ENCODE measurements around the gene SLC9A7.

Gene SLC9A7

GRCh38 chrX:46643636-46644035, 115.3 kb downstream of the SLC9A7 start:
- Histone ChIP-seq H3K27ac (ENCODE audit: extremely low read depth, low read depth, low read length) (no peak overlapping the region), H3K36me3 (ENCODE audit: control insufficient read depth in 2 of 2, insufficient read depth in 1 of 2, low read length in 2 of 2) (peaks cover 0 to 18% of the 10 kb centered on the region in 2 experiments; a peak in 1 of 3 replicates), H3K4me3 (ENCODE audit: low read depth, low read length) (no peak overlapping the region), H3K4me1 (ENCODE audit: control insufficient read depth, insufficient read depth, low read length) (no peaks in the 10 kb centered on the region), H3K9me3 (ENCODE audit: control insufficient read depth, insufficient read depth, low read depth, low read length) (no peaks in the 10 kb centered on the region)
- ChIA-PET CTCF (interaction anchor here (1.1 to 1.3 kb wide), 2 partner anchors 23 to 89 kb away, joined by 3 read pairs; no protein-coding TSS in a partner anchor), POLR2A (no interaction called here)
- TF ChIP-seq CTCF (tag by site-specific recombination; IDR thresholded peaks at IDR 0.05) (no peak), ZNF155 (tag by site-specific recombination; IDR thresholded peaks at IDR 0.05) (no peak), PRDM4 (tag by site-specific recombination; IDR thresholded peaks at IDR 0.05) (no peak), ZNF24 (tag by site-specific recombination; IDR thresholded peaks at IDR 0.05) (no peak)

GRCh38 chrX:46642145-46642544, 116.8 kb downstream of the SLC9A7 start:
- Histone ChIP-seq H3K4me3 (ENCODE audit: low read depth, low read length) (no peak overlapping the region), H3K27ac (ENCODE audit: extremely low read depth, low read depth, low read length) (no peak overlapping the region), H3K9me3 (ENCODE audit: control insufficient read depth, insufficient read depth, low read depth, low read length) (no peaks in the 10 kb centered on the region), H3K36me3 (ENCODE audit: control insufficient read depth in 2 of 2, insufficient read depth in 1 of 2, low read length in 2 of 2) (peaks cover 0 to 11% of the 10 kb centered on the region in 2 experiments; a peak in 1 of 3 replicates), H3K4me1 (ENCODE audit: control insufficient read depth, insufficient read depth, low read length) (no peaks in the 10 kb centered on the region)
- POLR2A ChIA-PET = no interaction called here
- CTCF ChIA-PET = interaction anchor here (0.6 to 1.6 kb wide), 5 partner anchors 13 to 154 kb away, joined by 3 to 7 read pairs (median 4); no protein-coding TSS in a partner anchor
- no peak for TF ChIP-seq ZNF423 (tag by site-specific recombination; IDR thresholded peaks at IDR 0.05)
- TF ChIP-seq HOXA7 (CRISPR knock-in tag; IDR thresholded peaks at IDR 0.05; ENCODE audit: borderline replicate concordance) = no peak
- no peak for TF ChIP-seq ZNF324 (tag by site-specific recombination; IDR thresholded peaks at IDR 0.05)
- TF ChIP-seq ZNF600 (tag by site-specific recombination; IDR thresholded peaks at IDR 0.05) = peak; percentile 35; the same call in 1 of the 2 replicates
- TF ChIP-seq ZNF654 (tag by site-specific recombination; IDR thresholded peaks at IDR 0.05; ENCODE audit: low read depth) = peak; percentile 47

- no peak overlapping the region for H3K4me3 ChIP-seq (ENCODE audit: low read depth, low read length)
- H3K36me3 ChIP-seq (ENCODE audit: control insufficient read depth in 2 of 2, insufficient read depth in 1 of 2, low read length in 2 of 2) = no peaks in the 10 kb centered on the region
- no peaks in the 10 kb centered on the region for H3K4me1 ChIP-seq (ENCODE audit: control insufficient read depth, insufficient read depth, low read length)
- H3K9me3 ChIP-seq (ENCODE audit: control insufficient read depth, insufficient read depth, low read depth, low read length) = no peaks in the 10 kb centered on the region
- H3K27ac ChIP-seq (ENCODE audit: extremely low read depth, low read depth, low read length) = no peak overlapping the region
- ChIA-PET POLR2A (no interaction called here), CTCF (interaction anchor here (0.5 to 1.4 kb wide), 3 partner anchors 10 to 267 kb away, joined by 3 read pairs; no protein-coding TSS in a partner anchor)
- TF ChIP-seq KLF8 (tag by site-specific recombination; IDR thresholded peaks at IDR 0.05) = no peak
- TF ChIP-seq ZNF548 (tag by site-specific recombination; IDR thresholded peaks at IDR 0.05) = no peak
- no peak for TF ChIP-seq SP3 (tag by site-specific recombination; IDR thresholded peaks at IDR 0.05)
- no peak for TF ChIP-seq ZNF280C (tag by site-specific recombination; IDR thresholded peaks at IDR 0.05)
- no peak for TF ChIP-seq ZNF76 (tag by site-specific recombination; IDR thresholded peaks at IDR 0.05; ENCODE audit: borderline replicate concordance, low read depth)
- TF ChIP-seq ZNF747 (tag by site-specific recombination; IDR thresholded peaks at IDR 0.05) = no peak
- TF ChIP-seq ZNF121 (tag by site-specific recombination; IDR thresholded peaks at IDR 0.05) = no peak
- TF ChIP-seq ZNF600 (tag by site-specific recombination; IDR thresholded peaks at IDR 0.05) = no peak
- no peak for TF ChIP-seq ZNF157 (tag by site-specific recombination; IDR thresholded peaks at IDR 0.05)
- TF ChIP-seq ZEB2 (tag by site-specific recombination; IDR thresholded peaks at IDR 0.05) = no peak
- no peak for TF ChIP-seq ELK4 (IDR thresholded peaks at IDR 0.05; ENCODE audit: borderline replicate concordance, low read depth, low read length)
- no peak for TF ChIP-seq ZNF398 (tag by site-specific recombination; IDR thresholded peaks at IDR 0.05)
- TF ChIP-seq ZFHX2 (tag by site-specific recombination; conservative IDR thresholded peaks at IDR 0.05) = no peak
- no peak for TF ChIP-seq ZNF701 (tag by site-specific recombination; IDR thresholded peaks at IDR 0.05)
- no peak for TF ChIP-seq ZBTB48 (tag by site-specific recombination; IDR thresholded peaks at IDR 0.05)
Observed at GRCh38 chrX:46637938-46638337, 121.0 kb downstream of the SLC9A7 start.
